Measurements from ENCODE around the gene TMEM108.

GRCh38 chr3:133414021-133414392 lies 375.8 kb downstream of the TMEM108 start:
- TF ChIP-seq CTCF (conservative IDR thresholded peaks at IDR 0.05; ENCODE audit: low read length) (no peak), EZH2phosphoT487 (IDR thresholded peaks at IDR 0.05; ENCODE audit: borderline replicate concordance, low read depth, low read length) (no peak)
